Measurements from ENCODE around the gene TCERG1L.

The TCERG1L gene

GRCh38 chr10:131314799-131315198 is 3.3 kb upstream of the TCERG1L start:
- DNase-seq (ENCODE audit: low read depth), result no peak

- DNase-seq (ENCODE audit: low read depth), result no peak
Observed at GRCh38 chr10:131314148-131314547, 2.6 kb upstream of the TCERG1L start.

- no peak for DNase-seq (ENCODE audit: low read depth)
Observed at GRCh38 chr10:131313377-131313776, 1.9 kb upstream of the TCERG1L start.

GRCh38 chr10:131312478-131312836 is 936 bp upstream of the TCERG1L start:
- no peak for DNase-seq (ENCODE audit: low read depth)

- no peak for DNase-seq (ENCODE audit: low read depth)
Observed at GRCh38 chr10:131311402-131311660, 190 bp downstream of the TCERG1L start.

GRCh38 chr10:131310551-131311401 is 745 bp downstream of the TCERG1L start:
- no peak for DNase-seq (ENCODE audit: low read depth)

GRCh38 chr10:131310142-131310541 is 1.4 kb downstream of the TCERG1L start:
- no peak for DNase-seq (ENCODE audit: low read depth)

GRCh38 chr10:131300508-131300907 is 11.0 kb downstream of the TCERG1L start:
- no peak for DNase-seq (ENCODE audit: low read depth)

- no peak for DNase-seq (ENCODE audit: low read depth)
Observed at GRCh38 chr10:131290781-131291180, 20.7 kb downstream of the TCERG1L start.

- no peak for DNase-seq (ENCODE audit: low read depth)
Observed at GRCh38 chr10:131288648-131289047, 22.9 kb downstream of the TCERG1L start.

- no peak for DNase-seq (ENCODE audit: low read depth)
Observed at GRCh38 chr10:131282961-131283360, 28.6 kb downstream of the TCERG1L start.

- DNase-seq (ENCODE audit: low read depth), result no peak
Observed at GRCh38 chr10:131280101-131280500, 31.4 kb downstream of the TCERG1L start.

- no peak for DNase-seq (ENCODE audit: low read depth)
Observed at GRCh38 chr10:131279516-131279915, 32.0 kb downstream of the TCERG1L start.

- DNase-seq (ENCODE audit: low read depth), result no peak
Observed at GRCh38 chr10:131277969-131278368, 33.6 kb downstream of the TCERG1L start.

- no peak for DNase-seq (ENCODE audit: low read depth)
Observed at GRCh38 chr10:131277278-131277677, 34.2 kb downstream of the TCERG1L start.

GRCh38 chr10:131275691-131276090 is 35.8 kb downstream of the TCERG1L start:
- no peak for DNase-seq (ENCODE audit: low read depth)

GRCh38 chr10:131274883-131275282 is 36.6 kb downstream of the TCERG1L start:
- no peak for DNase-seq (ENCODE audit: low read depth)

- DNase-seq (ENCODE audit: low read depth), result no peak
Observed at GRCh38 chr10:131274133-131274880, 37.2 kb downstream of the TCERG1L start.

GRCh38 chr10:131273476-131273875 is 38.0 kb downstream of the TCERG1L start:
- no peak for DNase-seq (ENCODE audit: low read depth)

GRCh38 chr10:131272897-131273451 is 38.5 kb downstream of the TCERG1L start:
- no peak for DNase-seq (ENCODE audit: low read depth)

GRCh38 chr10:131271966-131272365 is 39.6 kb downstream of the TCERG1L start:
- DNase-seq (ENCODE audit: low read depth), result no peak

GRCh38 chr10:131271195-131271880 is 40.2 kb downstream of the TCERG1L start:
- DNase-seq (ENCODE audit: low read depth), result no peak

Measured in non-pigmented ciliary epithelial cell (primary cell).